CMK (cell line): ENCODE results near the gene LMO7.
"Not testable (repeated sequence)": the region's sequence is repeated elsewhere in the genome, so short reads cannot be mapped to it uniquely, and the experiment has no call there.

Experiments
- DNase-seq: peaks from one replicate; pipeline ENCODE4 v3.0.0-alpha.2; 2010; ENCODE audit warnings: low read depth

Gene LMO7

DNA sequence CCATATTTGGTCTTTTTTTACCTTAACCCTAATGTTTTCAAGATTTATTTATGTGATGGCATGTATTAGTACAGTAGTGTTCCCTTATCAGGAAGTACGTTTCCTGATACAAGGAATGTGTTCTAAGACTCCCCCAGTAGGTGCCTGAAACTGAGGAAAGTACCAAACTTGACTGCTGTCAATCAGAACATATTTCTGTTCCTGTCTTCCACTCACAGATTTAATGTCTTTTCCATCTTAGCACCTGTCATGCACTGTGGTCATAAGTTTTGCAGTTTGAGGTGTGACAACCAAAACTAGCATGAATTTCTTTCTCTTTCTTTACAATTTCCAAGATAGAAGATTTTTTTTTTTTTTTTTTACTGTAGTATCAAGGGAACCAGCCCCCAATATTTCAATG lies 62.9 kb downstream of the LMO7 start:
- DNase-seq: no peak

DNA sequence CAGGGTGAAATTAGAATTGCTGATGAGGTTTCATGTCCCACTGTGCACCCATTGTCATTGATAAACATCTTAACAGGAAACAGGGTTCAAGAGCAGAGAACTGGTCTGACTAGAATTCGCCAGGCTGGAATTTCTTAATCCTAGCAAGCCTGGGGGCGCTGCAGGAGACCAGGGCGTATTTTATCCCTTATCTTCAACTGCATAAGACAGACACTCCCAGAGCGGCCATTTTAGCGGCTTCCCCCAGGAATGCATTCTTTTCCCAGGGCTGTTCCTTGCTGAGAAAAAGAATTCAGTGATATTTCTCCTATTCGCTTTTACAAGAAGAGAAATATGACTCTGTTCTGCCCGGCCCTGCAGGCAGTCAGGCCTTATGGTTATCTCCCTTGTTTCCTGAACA lies 63.6 kb downstream of the LMO7 start:
- DNase-seq: not testable (repeated sequence)

DNA sequence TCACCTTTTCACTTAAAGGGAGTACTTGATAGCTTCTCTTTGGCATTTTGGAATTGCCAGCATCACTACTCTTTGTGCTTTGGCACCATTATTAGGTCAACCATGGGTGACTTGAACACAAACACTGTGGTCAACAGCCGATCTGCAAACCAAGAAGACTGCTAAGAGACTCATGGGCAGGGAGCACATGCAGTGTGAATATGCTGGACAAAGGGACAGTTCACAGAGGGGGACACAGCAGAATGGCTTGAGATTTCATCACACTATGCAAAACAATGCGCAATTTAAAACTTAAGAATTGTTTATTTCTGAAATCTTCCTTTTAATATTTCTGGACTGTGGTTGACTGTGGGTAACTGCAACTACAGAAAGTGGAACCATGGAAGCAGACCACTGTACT lies 64.4 kb downstream of the LMO7 start:
- no peak for DNase-seq

DNA sequence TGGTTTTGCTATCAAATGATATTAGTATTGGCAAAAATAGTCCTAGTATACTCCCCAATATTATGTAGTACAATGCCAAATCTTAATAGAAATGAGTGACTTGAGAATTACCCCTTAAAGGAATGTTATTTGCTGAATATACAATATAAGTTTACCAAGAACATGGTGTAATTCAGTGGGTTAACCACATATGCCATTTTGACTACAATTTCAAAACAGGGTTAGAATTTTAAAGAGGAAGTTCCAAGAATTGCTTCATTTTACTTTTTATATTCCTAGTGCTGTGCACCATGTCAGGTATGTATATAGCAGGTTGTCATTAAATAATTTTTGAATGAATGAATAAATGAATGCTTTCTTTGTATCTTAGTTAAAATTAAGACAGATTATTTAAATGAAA lies 66.3 kb downstream of the LMO7 start:
- no peak for DNase-seq

DNA sequence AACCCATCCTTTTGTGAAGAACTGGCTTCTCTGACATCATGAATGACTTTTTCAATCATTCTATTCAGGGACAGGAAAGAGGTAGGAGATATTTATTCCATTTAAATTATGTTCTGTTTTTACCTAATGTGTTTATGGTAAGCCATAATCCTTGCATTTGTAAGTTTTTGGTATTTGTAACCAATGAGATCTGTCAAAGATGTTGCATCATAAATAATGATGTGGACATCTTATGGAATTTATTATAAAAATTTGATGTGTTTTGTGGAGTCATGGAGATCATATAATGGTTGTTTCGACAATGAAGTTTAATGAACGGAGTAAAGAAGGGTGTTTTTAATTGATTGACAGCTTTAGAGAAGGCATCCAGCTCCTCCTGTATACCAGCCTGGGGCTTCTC lies 67.6 kb downstream of the LMO7 start:
- DNase-seq: no peak

DNA sequence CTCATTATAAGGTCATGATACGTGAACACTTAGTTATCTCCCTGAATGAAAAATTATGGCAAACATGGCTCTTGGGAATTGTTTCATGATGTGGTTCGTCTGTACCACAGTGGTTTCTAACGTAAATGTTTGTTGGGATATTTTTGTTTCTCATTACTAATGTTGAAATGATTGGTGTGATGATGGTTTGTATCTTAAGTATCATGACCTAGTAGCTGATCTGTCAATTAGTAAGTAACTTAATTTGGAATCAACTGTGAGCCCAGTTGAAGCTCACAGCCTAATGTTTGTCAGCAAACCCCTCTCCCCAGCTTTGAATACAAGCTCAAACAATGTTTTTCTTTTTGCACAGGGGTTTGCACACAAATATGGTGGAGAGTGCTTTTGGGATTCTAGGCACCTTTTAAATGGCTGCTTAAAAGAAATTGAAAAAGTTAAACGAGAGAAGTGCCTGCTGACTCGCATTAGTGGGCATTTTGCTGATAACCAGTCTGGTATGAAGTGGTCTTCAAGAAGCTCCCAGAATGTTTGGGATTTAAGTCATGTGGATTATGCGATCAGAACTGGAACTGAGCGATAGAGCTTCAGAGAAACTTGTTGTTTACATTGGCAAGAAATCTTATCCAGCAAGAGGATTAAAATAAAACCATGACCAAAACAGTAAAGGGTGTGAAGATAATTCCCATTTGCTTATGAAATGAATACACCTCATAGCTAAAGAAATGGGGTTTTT lies 68.2 kb downstream of the LMO7 start:
- DNase-seq: no peak

DNA sequence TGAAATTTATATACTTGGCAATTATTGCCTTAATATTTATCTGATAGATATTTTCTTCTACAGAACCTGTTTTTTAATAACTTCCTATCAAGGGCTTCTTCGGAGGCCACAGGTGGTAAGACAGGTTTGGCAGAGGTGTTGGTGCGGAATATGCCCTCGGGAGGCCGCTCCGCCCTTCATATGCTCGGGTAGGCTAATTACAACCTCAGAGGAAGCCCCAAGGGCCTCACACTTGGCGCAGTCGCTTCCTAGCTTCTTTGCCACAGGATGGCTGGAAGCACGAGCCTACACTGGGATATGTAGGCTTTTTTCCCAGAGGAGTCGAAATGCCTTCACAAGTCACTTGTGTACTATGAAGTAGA lies 68.8 kb downstream of the LMO7 start:
- no peak for DNase-seq

DNA sequence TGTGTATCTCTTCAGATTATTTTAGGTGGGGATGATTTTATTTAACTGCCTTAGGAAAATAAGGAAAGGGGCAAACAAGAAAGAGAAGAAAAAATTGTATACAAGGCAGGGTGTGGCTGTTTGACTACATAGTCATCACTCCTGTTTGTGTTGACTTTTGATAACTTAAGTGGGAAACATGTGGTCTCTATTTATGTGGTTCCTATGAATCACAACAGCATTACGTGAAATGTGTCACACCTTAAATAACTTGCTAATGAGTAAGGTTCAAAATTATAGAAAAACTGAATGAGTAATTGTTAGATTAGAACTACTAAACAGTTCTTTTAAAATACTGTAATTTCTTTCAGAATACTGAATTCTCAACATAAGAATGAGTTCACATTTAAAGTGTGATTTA lies 69.3 kb downstream of the LMO7 start:
- DNase-seq: no peak

DNA sequence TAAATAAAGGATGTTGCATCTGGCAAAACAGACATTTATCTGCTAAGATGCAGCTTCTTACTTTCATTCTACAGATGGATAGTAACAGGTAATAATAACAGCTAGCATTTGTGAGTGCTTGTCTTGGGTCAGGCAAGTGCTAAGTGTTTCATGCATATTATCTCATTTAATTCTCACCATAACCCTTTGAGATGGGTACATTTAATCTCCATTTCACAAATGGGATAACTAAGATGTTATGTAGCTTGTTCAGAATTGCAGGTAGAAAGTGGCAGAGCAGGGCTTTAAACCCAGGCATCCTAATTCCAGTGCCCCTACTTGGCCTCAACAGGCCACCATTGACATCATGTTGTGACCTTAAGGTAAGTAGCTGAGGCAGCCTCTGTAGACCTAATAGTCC lies 69.8 kb downstream of the LMO7 start:
- no peak for DNase-seq

DNA sequence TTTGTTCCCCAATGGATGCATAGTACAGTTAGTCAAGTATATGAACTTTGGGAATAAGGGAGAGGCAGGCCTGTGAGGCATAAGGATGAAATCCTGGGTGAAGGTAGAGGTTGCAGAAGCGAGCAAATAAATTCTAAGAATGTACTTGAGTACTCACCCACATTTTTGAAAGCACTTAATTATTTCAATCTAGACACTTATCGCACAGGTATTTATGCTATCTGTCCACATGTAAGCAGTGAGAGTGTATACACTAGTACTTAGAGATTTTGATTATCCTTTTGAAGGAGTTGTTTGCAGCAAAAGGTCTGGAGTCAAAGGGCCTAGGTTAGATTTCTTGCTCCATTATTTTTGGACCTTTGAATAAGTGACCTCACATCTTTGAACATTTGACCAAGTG lies 77.7 kb downstream of the LMO7 start:
- DNase-seq: no peak

DNA sequence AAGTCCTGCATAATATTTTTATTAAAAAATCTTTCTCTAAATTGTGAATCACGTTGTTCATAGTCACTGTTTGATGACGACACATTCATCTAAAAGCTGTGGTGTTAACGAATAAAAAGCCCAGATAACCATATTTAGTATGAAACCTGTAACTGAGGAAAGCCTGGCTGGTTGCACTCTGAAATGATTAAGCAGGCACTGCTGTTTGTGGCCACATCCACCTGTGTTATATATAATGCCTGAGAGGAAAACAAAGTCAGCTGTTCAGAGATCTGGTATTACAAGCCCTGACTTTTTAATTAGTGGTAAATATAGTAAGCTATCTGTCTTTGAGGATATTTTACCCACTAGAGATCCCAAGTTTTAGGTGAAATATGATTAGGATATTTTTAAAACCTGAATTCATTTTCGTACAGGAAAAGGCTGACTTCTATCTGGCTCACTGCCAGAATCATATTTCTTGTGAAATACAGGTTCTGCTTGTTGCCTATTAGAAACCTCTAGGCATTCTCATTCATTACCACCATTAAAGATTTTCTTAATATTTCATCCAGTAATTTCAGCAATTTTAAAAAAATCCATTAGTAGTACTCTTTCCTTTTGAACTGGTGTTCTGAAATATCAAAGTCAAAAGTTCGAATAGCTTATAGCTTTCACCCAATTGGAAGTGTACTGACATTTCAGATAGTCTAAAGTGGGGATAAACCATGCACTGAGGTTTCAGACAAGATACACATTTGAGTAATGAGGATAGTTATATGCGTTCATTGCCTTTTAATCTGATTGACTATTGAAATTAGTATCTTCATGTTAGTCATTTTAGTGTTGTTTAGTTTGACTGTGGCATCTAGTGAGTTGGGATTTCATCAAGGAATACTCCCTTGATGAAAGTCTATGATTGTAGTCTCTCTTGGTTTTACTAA lies 79.7 kb downstream of the LMO7 start:
- no peak for DNase-seq

DNA sequence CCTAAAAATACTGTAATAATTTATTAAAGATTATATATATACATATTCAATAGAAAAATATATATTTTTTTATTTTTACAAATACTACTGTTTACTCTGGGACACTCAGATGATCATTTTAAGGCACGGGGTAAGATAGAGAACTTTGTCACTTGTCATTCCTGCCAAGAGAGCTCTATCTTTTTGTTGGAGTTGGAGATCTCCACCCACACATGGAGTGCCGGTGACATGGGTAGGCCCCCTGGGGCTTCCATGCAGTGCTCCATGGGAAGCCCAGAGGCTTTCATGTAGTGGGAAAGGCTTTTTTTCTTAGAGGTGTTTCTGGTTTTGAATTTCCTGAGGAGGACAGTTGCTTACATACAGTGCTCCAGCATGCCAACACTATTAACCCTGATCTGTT lies 81.4 kb downstream of the LMO7 start:
- no peak for DNase-seq

DNA sequence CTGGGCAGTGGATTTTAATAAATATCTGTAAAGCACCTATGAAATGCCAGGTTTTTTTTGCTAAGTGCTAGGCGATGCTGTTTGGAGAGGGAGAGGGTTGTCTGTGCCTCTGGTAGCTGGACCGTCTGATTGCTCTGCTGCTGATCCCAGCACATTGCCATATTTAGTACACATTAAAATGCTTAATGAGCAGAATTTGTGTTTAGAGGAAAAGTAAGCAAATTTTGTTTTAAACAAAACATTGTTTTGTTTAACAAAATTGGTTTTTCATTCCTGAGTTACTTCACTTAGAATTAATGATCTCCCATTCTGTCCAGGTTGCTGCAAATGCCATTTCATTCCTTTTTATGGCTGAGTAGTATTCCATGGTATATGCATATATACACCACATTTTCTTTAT lies 85.2 kb downstream of the LMO7 start:
- DNase-seq: no peak

DNA sequence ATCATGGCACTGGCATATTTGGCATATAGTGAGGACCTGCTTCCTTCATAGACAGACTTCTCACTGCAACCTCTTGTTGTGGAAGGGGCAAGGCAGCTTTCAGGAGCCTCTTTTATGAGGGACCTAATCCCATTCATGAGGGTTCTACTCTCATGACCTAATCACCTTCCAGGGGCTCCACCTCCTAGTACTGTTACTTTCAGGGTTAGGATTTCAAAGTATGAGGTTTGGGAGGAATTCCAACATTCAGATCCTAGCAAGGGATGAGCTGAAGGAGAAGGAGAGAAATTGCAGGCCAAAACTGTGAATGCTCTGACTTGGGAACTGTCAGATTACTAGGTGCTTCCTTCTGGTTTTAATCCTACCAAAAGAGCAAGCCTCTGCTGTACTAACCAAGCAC lies 87.8 kb downstream of the LMO7 start:
- no peak for DNase-seq

DNA sequence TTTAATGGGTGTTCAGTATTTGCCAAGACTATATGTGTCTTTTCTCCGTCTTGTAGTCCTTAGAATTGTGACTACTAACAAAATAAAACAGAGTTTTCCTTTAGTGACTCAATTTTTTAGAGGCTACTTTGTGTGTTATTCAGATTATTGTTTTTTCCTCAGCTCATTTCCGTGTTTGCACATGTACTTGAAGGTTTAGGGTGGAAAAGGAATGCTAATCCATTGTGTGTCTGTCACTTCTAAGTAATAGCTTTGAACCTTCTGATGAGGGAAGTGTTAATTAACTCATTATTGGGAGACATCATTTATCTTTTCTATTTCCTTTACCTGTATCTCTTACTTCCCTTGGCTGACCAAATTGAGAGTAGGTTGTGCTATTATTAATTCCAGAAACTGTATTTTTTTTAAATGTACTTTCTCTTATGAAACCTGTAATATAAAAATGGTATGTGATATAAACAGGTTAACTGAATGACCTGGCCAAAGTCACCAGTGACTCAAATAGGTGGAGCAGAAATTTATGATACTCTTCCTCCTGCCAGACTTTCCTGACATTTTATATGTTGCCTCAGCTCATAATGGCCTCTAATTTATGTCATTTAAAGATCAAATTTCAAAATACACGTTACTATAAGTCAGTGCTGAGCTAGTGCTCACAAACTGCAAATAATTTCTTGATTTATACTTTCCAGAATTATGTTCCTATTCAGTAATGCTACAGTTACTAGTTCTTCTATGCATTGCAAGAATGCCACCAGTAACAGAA lies 88.8 kb downstream of the LMO7 start:
- no peak for DNase-seq

DNA sequence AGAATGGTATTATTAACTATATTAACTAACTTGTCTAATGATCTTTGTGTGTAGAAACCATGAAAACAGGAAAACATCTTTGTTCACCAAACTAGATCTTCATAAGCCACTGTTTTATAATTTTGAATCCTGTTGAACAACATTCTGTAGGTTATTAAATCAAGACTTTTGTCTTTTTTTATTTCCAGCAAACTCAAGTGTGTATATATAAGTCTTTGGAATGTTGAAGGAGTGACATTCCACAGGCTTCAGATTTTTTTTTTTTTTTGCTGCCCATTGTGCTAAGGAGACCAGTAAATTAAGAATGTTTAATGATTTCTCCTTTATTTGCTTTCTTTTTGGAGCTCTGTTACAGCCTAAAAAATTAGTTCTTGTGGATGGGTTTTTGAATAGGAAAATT lies 89.6 kb downstream of the LMO7 start:
- DNase-seq: no peak

DNA sequence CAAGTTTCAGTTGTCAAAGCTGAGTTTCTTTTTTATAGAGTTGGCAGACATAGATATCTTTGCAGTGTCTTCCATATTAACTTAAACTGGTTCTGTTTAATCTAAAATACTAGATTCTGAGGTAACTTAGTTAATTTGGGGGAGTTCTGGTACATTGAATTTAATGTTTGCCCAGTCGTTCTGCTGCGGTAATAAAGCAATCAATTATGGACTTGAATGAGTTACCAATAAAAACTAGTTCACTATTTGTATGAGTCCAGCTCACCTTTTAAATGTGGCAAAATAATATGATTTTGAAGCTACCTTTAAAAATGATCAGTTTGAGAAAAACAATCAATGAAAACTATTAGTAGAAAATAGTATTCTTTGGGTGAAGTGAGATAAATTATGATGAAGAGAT lies 90.2 kb downstream of the LMO7 start:
- no peak for DNase-seq

DNA sequence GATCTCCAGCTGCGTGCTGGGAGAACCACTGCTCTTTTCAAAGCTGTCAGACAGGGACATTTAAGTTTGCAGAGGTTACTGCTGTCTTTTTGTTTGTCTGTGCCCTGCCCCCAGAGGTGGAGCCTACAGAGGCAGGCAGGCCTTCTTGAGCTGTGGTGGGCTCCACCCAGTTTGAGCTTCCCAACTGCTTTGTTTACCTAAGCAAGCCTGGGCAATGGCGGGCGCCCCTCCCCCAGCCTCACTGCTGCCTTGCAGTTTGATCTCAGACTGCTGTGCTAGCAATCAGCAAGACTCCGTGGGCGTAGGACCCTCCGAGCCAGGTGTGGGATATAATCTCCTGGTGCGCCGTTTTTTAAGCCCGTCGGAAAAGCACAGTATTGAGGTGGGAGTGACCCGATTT lies 97.0 kb downstream of the LMO7 start:
- DNase-seq: not testable (repeated sequence)

DNA sequence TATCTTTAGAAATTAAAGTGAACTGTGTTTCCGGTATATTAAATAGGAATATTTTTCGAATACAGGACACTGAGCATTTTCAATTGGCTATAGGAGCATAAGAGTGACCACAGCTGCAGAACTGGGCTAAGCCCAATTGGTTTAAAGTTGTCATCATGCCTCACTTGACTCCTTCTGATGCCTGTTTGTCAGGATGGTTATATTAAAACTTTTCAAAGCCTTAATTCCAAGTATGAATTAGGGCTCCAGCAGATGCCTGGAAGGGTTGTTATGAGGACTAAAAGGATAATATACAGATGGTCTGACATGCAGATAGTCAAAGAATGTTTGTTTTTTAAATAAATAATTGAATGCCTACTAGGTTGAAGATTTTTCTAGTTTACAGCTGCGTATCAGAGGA lies 100.0 kb downstream of the LMO7 start:
- no peak for DNase-seq

DNA sequence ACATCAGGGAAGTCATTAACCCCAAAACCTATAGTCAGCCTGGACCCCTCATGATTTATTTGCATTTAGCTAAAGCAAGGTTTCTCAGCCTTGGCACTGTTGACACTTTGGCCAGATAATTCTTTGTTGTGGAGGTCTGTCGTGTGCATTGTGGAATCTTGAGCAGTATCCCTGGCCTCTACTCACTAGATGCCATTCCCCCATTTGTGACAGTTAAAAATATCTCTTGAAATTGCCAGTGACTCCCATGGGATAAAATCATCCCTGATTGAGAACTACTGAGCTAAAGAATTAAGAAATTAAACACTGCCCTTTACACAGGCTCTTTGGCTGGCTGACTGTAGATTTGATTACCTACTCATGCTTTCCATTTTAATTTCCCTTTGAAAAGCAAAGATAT lies 102.7 kb downstream of the LMO7 start:
- no peak for DNase-seq

DNA sequence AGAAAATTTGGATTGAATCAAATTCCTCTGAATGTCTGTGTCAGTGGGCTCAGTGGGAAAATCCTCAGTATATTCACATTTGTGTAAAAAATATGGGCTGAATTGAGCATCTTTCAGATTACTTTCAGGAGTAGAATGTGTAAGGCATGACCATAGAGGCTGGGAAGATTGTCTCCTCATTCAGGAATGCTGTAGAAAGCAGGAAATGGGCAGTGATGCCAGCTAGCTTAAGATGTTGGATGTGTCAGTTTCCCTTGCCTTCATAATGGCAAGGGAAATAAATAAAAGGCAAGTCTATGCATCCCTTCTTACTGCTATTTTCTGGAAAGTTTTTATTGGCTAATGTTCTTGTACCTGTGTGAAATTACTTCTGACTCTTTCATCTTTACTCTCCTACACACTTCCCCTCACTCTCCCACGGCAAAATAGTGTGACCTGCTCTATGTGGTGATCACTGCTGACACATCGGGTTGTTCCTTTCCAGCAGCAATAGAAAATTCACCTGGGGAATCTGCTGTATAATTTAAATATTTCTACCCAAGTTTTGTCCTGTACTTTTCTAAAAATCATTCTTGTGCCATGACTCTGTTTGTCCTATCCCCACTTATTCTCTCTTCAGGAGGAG lies 103.2 kb downstream of the LMO7 start:
- DNase-seq: no peak

DNA sequence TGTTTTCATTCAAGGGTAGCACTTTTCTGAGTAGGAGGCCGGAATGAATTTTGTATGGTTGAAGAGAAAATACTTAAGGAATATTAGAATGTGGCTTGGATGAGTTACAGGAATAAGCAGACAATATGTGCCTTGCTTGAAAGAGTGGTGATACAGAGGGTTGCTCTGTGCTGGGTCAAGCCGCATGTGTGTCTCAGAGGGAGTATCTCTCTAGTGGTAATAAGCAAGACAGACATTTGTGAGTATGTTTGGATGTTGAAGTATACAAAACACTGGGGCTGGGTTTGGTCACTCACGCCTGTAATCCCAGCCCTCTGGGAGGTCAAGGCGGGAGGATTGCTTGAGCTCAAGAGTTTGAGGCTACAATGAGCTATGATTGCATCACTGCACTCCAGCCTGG lies 103.9 kb downstream of the LMO7 start:
- no peak for DNase-seq
